Stomach (tissue), 9 donors: ENCODE measurements around the gene ERF. TPM values are rescaled to one million over a fixed set of nuclear protein-coding genes. Genes with fewer than 3 reads are reported as not detected.

ENCODE experiments used
- DNase-seq, 2 donors: peaks; one replicate each; pipeline versions ENCODE4 v3.0.0 to v3.0.0-alpha.2; 2013 to 2019
- H3K27ac ChIP-seq, 5 donors: fragments of 200-600 bp in 4 of 5; sonication (generic) in 4 of 5; one replicate each; pipeline ENCODE4 v1.5.1; 2013 to 2019; ENCODE audit warnings: mild to moderate bottlenecking in 1 of 5, moderate library complexity in 1 of 5
- H3K27me3 ChIP-seq, 3 donors: fragments of 200-600 bp; sonication (generic); one replicate each; pipeline ENCODE4 v1.5.1; 2017 to 2019; ENCODE audit warnings: mixed run types in 1 of 3
- H3K36me3 ChIP-seq, 4 donors: fragments of 200-600 bp; sonication (generic); 1 replicate in 3 of 4; 2 replicates in 1 of 4; pipeline ENCODE4 v1.5.1; 2016 to 2019
- H3K4me1 ChIP-seq, 4 donors: fragments of 200-600 bp; sonication (generic); one replicate each; pipeline ENCODE4 v1.5.1; 2016 to 2019
- H3K4me3 ChIP-seq, 4 donors: fragments of 200-600 bp; sonication (generic) in 3 of 4; one replicate each; pipeline ENCODE4 v1.5.1; 2016 to 2019; ENCODE audit warnings: mild to moderate bottlenecking in 1 of 4
- H3K9me3 ChIP-seq, 4 donors: fragments of 200-600 bp; sonication (generic); one replicate each; pipeline ENCODE4 v1.5.1; 2016 to 2019
- CTCF ChIP-seq, 7 experiments: fragments of 450-650 bp in 4 of 7; fragments of 200-600 bp in 3 of 7; sonication (generic) in 3 of 7; IDR thresholded peaks; one replicate each; pipeline ENCODE4 v1.5.1; 2016 to 2019; ENCODE audit warnings: antibody characterized with exemption in 7 of 7, control low read depth in 2 of 7, mild to moderate bottlenecking in 1 of 7
- EP300 ChIP-seq: sonication (generic); formaldehyde crosslinking; IDR thresholded peaks from one replicate; pipeline ENCODE4 v1.6.1; 2017; ENCODE audit warnings: antibody characterized with exemption
- POLR2A ChIP-seq, 4 donors: fragments of 450-650 bp; IDR thresholded peaks; one replicate each; pipeline ENCODE4 v1.6.1; 2016; ENCODE audit warnings: antibody characterized with exemption in 4 of 4, control low read depth in 2 of 4, mild to moderate bottlenecking in 1 of 4, moderate library complexity in 1 of 4
- POLR2AphosphoS5 ChIP-seq, 3 donors: sonication (generic); formaldehyde crosslinking; IDR thresholded peaks; one replicate each; pipeline ENCODE4 v1.6.1; 2016; ENCODE audit warnings: antibody characterized with exemption in 3 of 3
- whole genome bisulfite sequencing, 5 donors: extraction: QIAGEN DNeasy Blood & Tissue Kit in 3 of 5; methylation state at CpG; one replicate each; pipeline versions ENCODE4 v1.1.5 to v1.1.7; 2013 to 2018; 5-methylcytosine and 5-hydroxymethylcytosine counted together
- intact Hi-C: fragments of 100-400 bp; cut with DNase I; formaldehyde crosslinking; loops from one replicate; pipeline ENCODE4 v1.15.1; 2023; ENCODE audit warnings: low total_unique reads
- polyA plus RNA-seq, 3 donors: library from polyadenylated mRNA; stranded (reverse); fragments of 200-250 nt; gene quantifications; one replicate each; pipeline ENCODE4 v1.2.3, GENCODE V29; 2013
- total RNA-seq, 5 donors: library from RNA; depleted of rRNA; stranded (reverse); fragments of >200 nt; gene quantifications; one replicate each; pipeline versions ENCODE4 v1.1.0 to v1.2.3, GENCODE V29; 2014 to 2016
- donor health status: healthy with polysubstance abuse.
- donor health status: Bipolar disorder and iron deficiency.
- donor health status: healthy.

ERF gene
- total and polyA plus RNA-seq, 8 donors = 11.6 to 118 (median 30.8) TPM

- Histone ChIP-seq H3K9me3 (no peaks in the 10 kb centered on the region), H3K4me3 (peak overlapping the region in 1 of 4 donors; percentile 13), H3K27ac (peak overlapping the region; percentile 3 to 100 (median 95)), H3K27me3 (no peaks in the 10 kb centered on the region), H3K36me3 (peaks cover 18 to 32% (median 30%) of the 10 kb centered on the region in 4 donors), H3K4me1 (peaks cover 64 to 95% (median 88%) of the 10 kb centered on the region in 4 donors)
- peak in 1 of 2 donors; percentile 68 for DNase-seq
- WGBS, 5 donors = 29 to 37% (median 36%) methylated on average over 8 to 10 of the region's 10 CpGs
- intact Hi-C loops = no loop called here
- TF ChIP-seq POLR2A (IDR thresholded peaks at IDR 0.05) = no peak
- no peak for TF ChIP-seq EP300
- TF ChIP-seq CTCF (IDR thresholded peaks at IDR 0.05) = no peak
- TF ChIP-seq POLR2AphosphoS5 (IDR thresholded peaks at IDR 0.05) = no peak
Measured at GRCh38 chr19:42277821-42278451, 23.0 kb upstream of the ERF start.

- intact Hi-C loops = no loop called here
Measured at GRCh38 chr19:42276821-42277220, 21.9 kb upstream of the ERF start.

GRCh38 chr19:42276284-42276683, 21.4 kb upstream of the ERF start:
- peaks cover 30 to 47% (median 44%) of the 10 kb centered on the region in 4 donors for H3K36me3 ChIP-seq
- H3K27me3 ChIP-seq = no peaks in the 10 kb centered on the region
- TF ChIP-seq EP300 = no peak
- TF ChIP-seq POLR2A (IDR thresholded peaks at IDR 0.05) = no peak
- no peak for TF ChIP-seq POLR2AphosphoS5 (IDR thresholded peaks at IDR 0.05)
- no peak for TF ChIP-seq CTCF (IDR thresholded peaks at IDR 0.05)
- H3K9me3 ChIP-seq = no peaks in the 10 kb centered on the region
- peaks cover 49 to 89% (median 80%) of the 10 kb centered on the region in 4 donors for H3K4me1 ChIP-seq
- no peak overlapping the region for H3K4me3 ChIP-seq
- WGBS, 5 donors = 40 to 73% (median 68%) methylated on average over 3 of the region's 3 CpGs
- no peak for DNase-seq
- intact Hi-C loops = no loop called here
- H3K27ac ChIP-seq = peak overlapping the region in 4 of 5 donors; percentile 37 to 100 (median 96)

More at GRCh38 chr19:42276821-42277220, 21.9 kb upstream of the ERF start:
- no peak for DNase-seq
- TF ChIP-seq EP300 (no peak), CTCF (IDR thresholded peaks at IDR 0.05) (no peak), POLR2A (IDR thresholded peaks at IDR 0.05) (no peak), POLR2AphosphoS5 (IDR thresholded peaks at IDR 0.05) (no peak)
- peak overlapping the region in 4 of 5 donors; percentile 94 to 100 (median 96) for H3K27ac ChIP-seq
- peaks cover 53 to 89% (median 81%) of the 10 kb centered on the region in 4 donors for H3K4me1 ChIP-seq
- no peak overlapping the region for H3K4me3 ChIP-seq
- no peaks in the 10 kb centered on the region for H3K9me3 ChIP-seq
- H3K27me3 ChIP-seq = no peaks in the 10 kb centered on the region
- H3K36me3 ChIP-seq = peaks cover 29 to 43% (median 41%) of the 10 kb centered on the region in 4 donors
- WGBS, 5 donors = 62 to 87% (median 78%) methylated on average over 4 of the region's 4 CpGs

DNA sequence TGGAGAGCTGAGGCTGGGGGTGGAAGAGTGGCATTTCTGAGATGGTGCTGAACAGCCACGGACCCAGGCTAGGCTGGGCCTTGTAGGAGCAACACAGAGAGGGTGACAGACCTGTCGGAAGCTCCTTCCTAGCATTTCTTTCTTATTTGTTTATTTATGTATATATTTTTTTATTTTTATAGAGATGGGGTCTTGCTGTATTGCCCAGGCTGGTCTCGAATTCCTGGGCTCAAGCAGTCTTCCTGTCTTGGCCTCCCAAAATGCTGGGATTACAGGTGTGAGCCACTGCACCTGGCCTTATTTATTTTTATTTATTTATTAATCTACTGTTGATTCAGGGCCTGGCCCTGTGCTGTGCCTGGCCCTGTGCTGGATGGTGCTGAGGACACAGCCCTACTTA, 20.6 kb upstream of the ERF start:
- H3K4me3 ChIP-seq = no peak overlapping the region
- intact Hi-C loops = no loop called here
- DNase-seq = no peak
- TF ChIP-seq CTCF (IDR thresholded peaks at IDR 0.05) (no peak), EP300 (no peak), POLR2AphosphoS5 (IDR thresholded peaks at IDR 0.05) (no peak), POLR2A (IDR thresholded peaks at IDR 0.05) (no peak)
- peaks cover 30 to 47% (median 44%) of the 10 kb centered on the region in 4 donors for H3K36me3 ChIP-seq
- peak overlapping the region in 3 of 5 donors; percentile 4 to 98 (median 25) for H3K27ac ChIP-seq
- no peaks in the 10 kb centered on the region for H3K9me3 ChIP-seq
- WGBS, 5 donors = 77 to 93% (median 87%) methylated on average over 3 of the region's 3 CpGs
- H3K4me1 ChIP-seq = peaks cover 51 to 89% (median 80%) of the 10 kb centered on the region in 4 donors
- no peaks in the 10 kb centered on the region for H3K27me3 ChIP-seq
